ENCODE data around the gene GMDS.

GRCh38 chr6:2183246-2183645 lies 62.2 kb downstream of the GMDS start:
- TF ChIP-seq CTCF (IDR thresholded peaks at IDR 0.05; ENCODE audit: low read depth, low read length) (no peak), EZH2phosphoT487 (IDR thresholded peaks at IDR 0.05; ENCODE audit: low read depth) (no peak)

All from OCI-LY3 (cell line).